Fibroblast of lung (primary cell): ENCODE measurements around the gene ARHGEF26. TPM values are rescaled to one million over a fixed set of nuclear protein-coding genes. Genes with fewer than 3 reads are reported as not detected.

Experiments used
- DNase-seq, 2 donors: peaks; one replicate each; pipeline versions ENCODE4 v3.0.0 to v3.0.0-alpha.2; 2010; ENCODE audit warnings: low read depth in 2 of 2
- H2AFZ ChIP-seq: 2 replicates; pipeline ENCODE4 v1.5.1; 2012; ENCODE audit warnings: low read length, control low read depth, inconsistent platforms
- H3K27ac ChIP-seq: 2 replicates; pipeline ENCODE4 v1.5.1; 2011; ENCODE audit warnings: low read length, control low read depth; ENCODE audit not compliant: insufficient read depth
- H3K27me3 ChIP-seq: 2 replicates; pipeline ENCODE4 v1.5.1; 2011; ENCODE audit warnings: mild to moderate bottlenecking, low read length; ENCODE audit not compliant: control insufficient read depth, insufficient read depth
- H3K36me3 ChIP-seq: 2 replicates; pipeline ENCODE4 v1.5.1; 2011; ENCODE audit warnings: low read length; ENCODE audit not compliant: control insufficient read depth, insufficient read depth
- H3K4me1 ChIP-seq: 2 replicates; pipeline ENCODE4 v1.5.1; 2011; ENCODE audit warnings: low read length; ENCODE audit not compliant: control insufficient read depth, insufficient read depth; ENCODE audit errors: extremely low read depth
- H3K4me2 ChIP-seq: 2 replicates; pipeline ENCODE4 v1.5.1; 2011; ENCODE audit warnings: low read length, control low read depth; ENCODE audit not compliant: insufficient read depth; ENCODE audit errors: extremely low read depth
- H3K4me3 ChIP-seq, 4 experiments: fragments of 200-600 bp in 1 of 4; sonication (generic) in 1 of 4; replicated peaks in 1 of 4; 2 replicates each; pipeline ENCODE4 v1.5.1; 2011 to 2016; ENCODE audit warnings: low read length in 4 of 4, low read depth in 3 of 4, mild to moderate bottlenecking in 3 of 4, control low read depth in 2 of 4, inconsistent platforms in 1 of 4, mixed read lengths in 1 of 4; ENCODE audit not compliant: insufficient read depth in 1 of 4; ENCODE audit errors: control extremely low read depth in 1 of 4
- H3K79me2 ChIP-seq: 2 replicates; pipeline ENCODE4 v1.5.1; 2012; ENCODE audit warnings: mild to moderate bottlenecking, low read length, inconsistent platforms; ENCODE audit not compliant: control insufficient read depth, insufficient read depth
- H3K9ac ChIP-seq: 2 replicates; pipeline ENCODE4 v1.5.1; 2011; ENCODE audit warnings: mild to moderate bottlenecking, low read length, control low read depth; ENCODE audit not compliant: insufficient read depth
- H3K9me3 ChIP-seq: 2 replicates; pipeline ENCODE4 v1.5.1; 2012; ENCODE audit warnings: low read depth, low read length; ENCODE audit not compliant: control insufficient read depth, insufficient read depth
- H4K20me1 ChIP-seq: 2 replicates; pipeline ENCODE4 v1.5.1; 2011; ENCODE audit warnings: low read length; ENCODE audit not compliant: control insufficient read depth, insufficient read depth; ENCODE audit errors: extremely low read depth
- EZH2 ChIP-seq: IDR thresholded peaks from 2 replicates; pipeline ENCODE4 v1.5.1; 2012; ENCODE audit warnings: low read length, control low read depth, mild to moderate bottlenecking; ENCODE audit errors: missing control alignments
- polyA plus RNA-seq, 2 donors: library from polyadenylated mRNA; depleted of rRNA in 1 of 2; stranded (reverse) in 1 of 2; unstranded in 1 of 2; fragments of >200 nt; gene quantifications; 2 replicates each; pipeline ENCODE4 v1.2.1, GENCODE V29; 2011 to 2012; ENCODE audit warnings: missing spikeins in 1 of 2
- total RNA-seq: library from RNA; depleted of rRNA; stranded (reverse); fragments of >200 nt; gene quantifications from 2 replicates; pipeline ENCODE4 v1.2.1, GENCODE V29; 2014
- TF ChIP-seq, protein P1 (sequence below), 2 donors: IDR thresholded peaks in 1 of 2; conservative IDR thresholded peaks in 1 of 2; 1 replicate in 1 of 2; 2 replicates in 1 of 2; pipeline ENCODE4 v1.5.1; 2011 to 2012; ENCODE audit warnings: low read length in 2 of 2, control low read depth in 1 of 2, inconsistent platforms in 1 of 2, low read depth in 1 of 2, mild to moderate bottlenecking in 1 of 2

The ARHGEF26 gene
- total and polyA plus RNA-seq, 2 donors (not counting 1 experiment from before 2014, with no cell fraction given) = 0.72 to 2.1 TPM

DNA sequence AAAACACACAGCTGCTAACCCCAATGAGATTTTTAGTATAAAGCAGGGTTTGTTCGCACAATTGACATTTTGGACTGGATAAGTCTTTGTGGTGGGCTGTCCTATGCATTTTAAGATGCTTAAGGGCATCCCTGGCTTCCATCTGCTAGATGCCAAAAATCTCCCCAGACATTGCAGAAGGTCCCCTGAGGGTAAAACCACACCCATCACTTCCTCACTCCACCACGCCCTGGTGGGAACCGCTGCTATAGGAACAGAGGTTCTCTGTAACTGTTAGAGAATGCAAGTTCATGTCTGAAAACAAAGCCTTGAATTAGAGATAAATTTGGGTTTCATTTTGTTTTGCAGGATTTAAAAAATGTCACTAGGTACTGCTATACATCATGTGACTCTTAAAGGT, 67.7 kb downstream of the ARHGEF26 start:
- Histone ChIP-seq H3K27me3 (no peaks in the 10 kb centered on the region), H2AFZ (no peak overlapping the region), H3K4me1 (no peaks in the 10 kb centered on the region), H3K9me3 (no peaks in the 10 kb centered on the region), H3K36me3 (no peaks in the 10 kb centered on the region), H4K20me1 (no peaks in the 10 kb centered on the region), H3K27ac (no peak overlapping the region), H3K4me2 (no peak overlapping the region), H3K9ac (no peak overlapping the region), H3K4me3 (no peak overlapping the region), H3K79me2 (no peaks in the 10 kb centered on the region)
- TF ChIP-seq, protein P1, sequence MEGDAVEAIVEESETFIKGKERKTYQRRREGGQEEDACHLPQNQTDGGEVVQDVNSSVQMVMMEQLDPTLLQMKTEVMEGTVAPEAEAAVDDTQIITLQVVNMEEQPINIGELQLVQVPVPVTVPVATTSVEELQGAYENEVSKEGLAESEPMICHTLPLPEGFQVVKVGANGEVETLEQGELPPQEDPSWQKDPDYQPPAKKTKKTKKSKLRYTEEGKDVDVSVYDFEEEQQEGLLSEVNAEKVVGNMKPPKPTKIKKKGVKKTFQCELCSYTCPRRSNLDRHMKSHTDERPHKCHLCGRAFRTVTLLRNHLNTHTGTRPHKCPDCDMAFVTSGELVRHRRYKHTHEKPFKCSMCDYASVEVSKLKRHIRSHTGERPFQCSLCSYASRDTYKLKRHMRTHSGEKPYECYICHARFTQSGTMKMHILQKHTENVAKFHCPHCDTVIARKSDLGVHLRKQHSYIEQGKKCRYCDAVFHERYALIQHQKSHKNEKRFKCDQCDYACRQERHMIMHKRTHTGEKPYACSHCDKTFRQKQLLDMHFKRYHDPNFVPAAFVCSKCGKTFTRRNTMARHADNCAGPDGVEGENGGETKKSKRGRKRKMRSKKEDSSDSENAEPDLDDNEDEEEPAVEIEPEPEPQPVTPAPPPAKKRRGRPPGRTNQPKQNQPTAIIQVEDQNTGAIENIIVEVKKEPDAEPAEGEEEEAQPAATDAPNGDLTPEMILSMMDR (conservative IDR thresholded peaks at IDR 0.05 in 1 of 2, IDR thresholded peaks at IDR 0.05 in 1 of 2; ENCODE audit: low read depth in 1 of 2, low read length in 2 of 2) = no peak
- no peak for TF ChIP-seq EZH2
- DNase-seq = no peak

DNA sequence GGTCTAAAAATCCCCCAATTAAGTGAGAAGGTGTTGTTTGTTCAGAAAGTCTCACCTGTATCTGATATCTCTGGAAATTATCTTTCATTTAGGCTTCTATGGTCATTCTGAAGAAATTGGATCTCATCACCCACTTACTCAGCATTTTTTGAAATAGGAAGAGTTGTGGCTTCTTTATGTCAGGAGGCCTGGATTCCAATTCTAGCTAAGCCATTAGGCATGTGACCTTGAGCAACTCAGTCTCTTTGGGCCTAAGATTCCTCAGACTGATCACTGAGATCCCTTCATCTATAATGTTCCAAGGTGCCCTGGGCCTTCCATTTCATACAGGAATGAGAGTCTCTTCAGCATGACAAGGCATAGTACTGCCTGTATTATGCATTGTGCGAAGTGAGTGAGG, 70.3 kb downstream of the ARHGEF26 start:
- Histone ChIP-seq H4K20me1 (no peaks in the 10 kb centered on the region), H3K9me3 (no peaks in the 10 kb centered on the region), H3K9ac (no peak overlapping the region), H3K4me2 (no peak overlapping the region), H3K4me1 (no peaks in the 10 kb centered on the region), H2AFZ (no peak overlapping the region), H3K36me3 (no peaks in the 10 kb centered on the region), H3K4me3 (no peak overlapping the region), H3K27me3 (no peaks in the 10 kb centered on the region), H3K79me2 (no peaks in the 10 kb centered on the region), H3K27ac (no peak overlapping the region)
- no peak for DNase-seq
- TF ChIP-seq, protein P1 (conservative IDR thresholded peaks at IDR 0.05 in 1 of 2, IDR thresholded peaks at IDR 0.05 in 1 of 2; ENCODE audit: low read depth in 1 of 2, low read length in 2 of 2) = no peak
- no peak for TF ChIP-seq EZH2

DNA sequence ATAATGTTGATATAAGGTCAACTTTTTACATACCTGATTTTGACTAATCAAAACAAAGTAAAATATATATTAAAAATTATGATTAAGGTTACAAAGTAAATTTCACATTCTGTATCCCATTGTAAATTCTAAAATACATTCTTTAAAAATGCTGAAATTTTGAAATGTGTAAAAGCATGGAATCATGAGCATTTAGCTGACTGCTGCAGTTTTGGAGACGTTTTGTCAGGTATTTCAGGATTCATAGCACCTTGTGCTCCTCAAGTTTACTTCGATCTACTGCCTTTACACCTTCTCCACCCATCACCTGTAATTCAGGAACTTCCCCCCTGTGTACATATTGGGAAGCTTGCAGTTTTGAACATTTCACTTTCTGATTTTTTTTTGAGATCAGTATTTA, 71.0 kb downstream of the ARHGEF26 start:
- H3K4me2 ChIP-seq = no peak overlapping the region
- H3K4me1 ChIP-seq = no peaks in the 10 kb centered on the region
- H3K36me3 ChIP-seq = no peaks in the 10 kb centered on the region
- H3K4me3 ChIP-seq = no peak overlapping the region
- H3K9me3 ChIP-seq = no peaks in the 10 kb centered on the region
- no peaks in the 10 kb centered on the region for H3K27me3 ChIP-seq
- H3K9ac ChIP-seq = no peak overlapping the region
- no peak overlapping the region for H3K27ac ChIP-seq
- no peak for DNase-seq
- no peaks in the 10 kb centered on the region for H4K20me1 ChIP-seq
- H3K79me2 ChIP-seq = no peaks in the 10 kb centered on the region
- no peak for TF ChIP-seq EZH2
- TF ChIP-seq, protein P1 (conservative IDR thresholded peaks at IDR 0.05 in 1 of 2, IDR thresholded peaks at IDR 0.05 in 1 of 2; ENCODE audit: low read depth in 1 of 2, low read length in 2 of 2) = no peak
- H2AFZ ChIP-seq = no peak overlapping the region
